Stimulated activated CD4-positive, alpha-beta T cell treated with anti-CD3 and anti-CD28 coated beads, Interleukin-12 subunit alpha, Interleukin-12 subunit beta, amount 100 ng/mL, for 4 hours (primary cell): Measurements from ENCODE around the gene ARMC6.
"Not testable (repeated sequence)": the region's sequence is repeated elsewhere in the genome, so short reads cannot be mapped to it uniquely, and the experiment has no call there.

Experiments
- DNase-seq: peaks from one replicate; pipeline ENCODE4 v3.0.0-alpha.2; 2020

ARMC6 gene

DNA sequence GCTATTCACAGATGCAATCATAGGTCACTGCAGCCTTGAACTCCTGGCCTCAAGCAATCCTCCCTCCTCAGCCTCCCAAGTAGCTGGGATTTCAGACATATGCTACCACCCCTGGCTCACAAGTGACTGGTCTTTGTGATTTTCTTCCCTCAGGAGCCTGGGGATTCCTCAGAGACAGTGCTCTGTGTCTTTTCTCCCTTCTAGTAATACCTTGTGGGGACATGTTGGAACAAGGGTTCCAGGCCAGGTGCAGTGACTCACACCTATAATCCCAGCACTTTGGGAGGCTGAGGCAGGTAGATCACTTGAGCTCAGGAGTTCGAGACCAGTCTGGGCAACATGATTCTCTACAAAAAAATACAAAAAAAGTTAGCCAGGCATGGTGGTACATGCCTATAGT is 10.0 kb upstream of the ARMC6 start:
- not testable (repeated sequence) for DNase-seq

DNA sequence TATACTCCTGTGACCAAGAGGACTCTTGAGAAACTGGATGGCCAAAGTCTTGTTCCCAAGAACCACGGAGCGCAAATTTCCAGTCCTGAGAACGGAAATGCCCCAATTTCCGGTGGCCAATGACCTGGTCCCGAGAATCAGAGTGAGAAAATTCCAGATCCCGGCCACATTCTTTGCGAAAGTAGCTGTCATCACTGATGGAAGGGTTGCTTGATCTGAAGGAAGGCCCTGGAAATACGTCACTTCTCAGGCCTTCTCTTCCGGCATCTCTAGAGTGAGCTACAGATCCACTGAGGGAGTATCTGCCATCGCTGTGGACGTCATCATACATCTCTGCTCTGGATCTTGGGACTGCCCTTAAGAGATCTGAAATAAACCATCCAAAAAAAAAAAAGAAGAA is 7.5 kb upstream of the ARMC6 start:
- DNase-seq, result no peak

DNA sequence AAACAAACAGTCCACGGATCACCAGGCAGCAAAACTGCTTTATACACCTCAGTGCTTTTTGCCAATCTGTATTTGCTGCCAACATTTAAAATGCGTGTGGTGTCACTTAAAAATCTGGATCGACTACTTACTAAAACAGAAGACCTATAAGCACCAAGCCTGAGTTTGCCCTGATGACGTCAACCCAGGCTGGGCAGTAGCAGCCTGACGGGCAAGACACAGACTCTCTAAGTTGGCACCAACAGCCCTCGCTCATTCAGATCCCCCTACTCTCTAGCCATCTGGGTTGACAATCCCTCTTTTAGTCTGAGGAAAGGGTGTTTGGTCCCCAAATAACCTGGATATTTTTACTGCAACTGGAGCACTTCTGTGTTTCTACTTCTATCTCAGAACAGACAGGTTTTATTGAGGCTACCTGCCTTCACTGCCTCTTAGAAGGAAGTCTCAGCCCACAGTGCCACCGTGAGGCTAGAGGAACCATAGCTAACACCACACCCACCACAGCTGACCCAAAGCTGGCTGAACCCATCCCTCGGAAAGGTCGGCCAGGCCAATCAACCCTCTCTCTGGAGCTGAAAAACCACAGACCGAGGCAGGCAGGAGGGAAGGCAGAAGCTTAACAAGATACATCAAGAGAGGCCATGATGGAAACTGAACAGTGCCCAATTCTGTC is 7.0 kb upstream of the ARMC6 start:
- no peak for DNase-seq

DNA sequence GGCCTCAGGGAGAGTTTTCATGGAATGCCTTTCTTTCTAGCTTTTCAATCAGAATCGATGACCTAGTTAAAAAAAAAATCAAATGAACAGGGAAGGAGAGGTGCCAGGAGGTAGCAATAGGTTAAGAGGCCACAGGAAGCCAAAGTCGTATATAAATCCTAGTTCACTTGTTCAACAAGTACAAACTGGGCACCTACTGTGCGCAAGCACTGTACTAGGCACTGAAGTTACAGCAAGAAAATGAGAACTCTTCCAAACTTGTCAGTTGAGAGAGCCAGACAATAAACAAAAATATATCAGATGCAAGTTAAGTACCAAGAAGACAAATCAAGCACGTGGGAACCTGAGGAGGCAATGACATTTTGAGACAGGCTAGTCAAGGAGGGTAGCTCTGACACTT is 6.2 kb upstream of the ARMC6 start:
- DNase-seq, result no peak

DNA sequence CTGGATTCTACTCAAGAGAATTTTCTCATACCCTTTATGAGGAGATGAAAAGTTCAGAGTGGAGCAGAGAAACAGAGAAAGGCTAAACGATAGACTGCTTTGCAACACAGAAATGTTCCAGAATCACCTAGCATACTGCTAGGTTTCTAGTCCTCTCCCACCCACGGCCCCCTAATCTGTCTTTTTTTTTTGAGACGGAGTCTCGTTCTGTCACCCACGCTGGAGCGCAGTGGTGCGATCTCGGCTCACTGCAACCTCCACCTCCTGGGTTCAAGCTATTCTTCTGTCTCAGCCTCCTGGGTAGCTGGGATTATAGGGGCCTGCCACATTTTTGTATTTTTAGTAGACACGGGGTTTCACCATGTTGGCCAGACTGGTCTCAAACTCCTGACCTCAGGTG is 4.9 kb upstream of the ARMC6 start:
- no peak for DNase-seq

DNA sequence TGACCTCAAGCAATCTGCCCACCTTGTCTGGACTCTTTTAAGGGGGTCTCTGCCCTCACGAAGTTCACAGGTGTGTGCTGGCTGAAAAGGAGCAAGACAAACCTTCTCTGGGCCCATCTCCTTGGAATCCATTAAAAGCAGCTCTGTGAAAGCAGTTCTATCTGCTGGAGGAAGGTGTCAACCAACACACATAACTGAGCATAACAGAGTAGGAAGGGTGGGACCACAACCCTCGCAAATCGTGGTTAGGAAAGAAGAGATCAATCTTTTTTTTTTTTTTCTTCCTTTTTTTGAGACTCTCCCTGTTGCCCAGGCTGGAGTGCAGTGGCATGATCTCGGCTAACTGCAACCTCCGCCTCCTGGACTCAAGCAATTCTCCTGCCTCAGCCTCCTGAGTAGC is 1.5 kb upstream of the ARMC6 start:
- DNase-seq, result no peak

DNA sequence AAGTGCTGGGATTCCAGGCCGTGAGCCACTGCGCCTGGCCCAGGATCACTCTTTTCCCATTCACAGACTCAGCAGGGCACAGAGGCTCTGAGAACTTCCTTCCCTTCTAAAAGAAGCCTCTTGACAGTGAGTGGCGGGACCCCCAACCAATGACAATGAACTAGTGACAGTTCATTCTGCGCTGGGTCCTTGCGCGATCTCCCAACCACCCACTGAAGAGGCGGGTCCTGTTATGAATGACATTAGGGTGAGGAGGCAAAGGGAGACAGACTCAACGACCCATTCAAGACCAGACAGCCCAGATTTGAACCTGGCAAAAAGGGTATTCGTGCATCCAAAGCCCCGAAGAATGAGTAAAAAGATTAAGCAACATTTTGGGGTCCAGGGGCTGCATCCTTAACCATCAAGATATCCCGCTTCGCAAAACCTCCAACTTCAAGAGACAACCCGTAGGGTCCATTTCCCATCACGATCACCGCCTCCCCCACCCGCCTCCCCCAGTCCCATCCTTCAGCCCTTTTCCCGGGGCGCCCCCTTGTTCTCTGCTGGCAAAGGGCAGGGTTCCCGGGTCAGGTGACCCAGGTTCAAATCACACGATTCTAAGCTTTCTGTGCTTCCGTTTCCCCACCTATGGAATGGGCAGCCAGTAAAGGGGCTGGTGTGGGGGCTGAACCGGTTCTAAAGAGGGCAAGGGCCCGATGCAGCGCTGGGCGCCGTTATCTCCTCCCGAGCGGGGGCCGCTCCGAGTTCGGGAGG is 805 bp upstream of the ARMC6 start:
- DNase-seq, result peak; percentile 74

DNA sequence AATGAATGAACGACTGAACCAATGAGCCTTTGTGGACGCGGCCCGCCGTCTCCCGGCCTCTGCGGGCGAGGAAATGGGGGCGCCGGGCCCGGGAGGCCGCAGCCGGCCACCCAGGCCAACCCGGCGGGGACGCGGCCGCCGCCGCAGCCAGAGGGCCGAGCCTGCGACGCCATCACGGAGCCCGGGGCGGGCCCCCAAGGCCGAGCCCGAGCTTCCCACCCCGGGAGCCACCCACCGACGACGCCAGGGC is 302 bp upstream of the ARMC6 start:
- no peak for DNase-seq

DNA sequence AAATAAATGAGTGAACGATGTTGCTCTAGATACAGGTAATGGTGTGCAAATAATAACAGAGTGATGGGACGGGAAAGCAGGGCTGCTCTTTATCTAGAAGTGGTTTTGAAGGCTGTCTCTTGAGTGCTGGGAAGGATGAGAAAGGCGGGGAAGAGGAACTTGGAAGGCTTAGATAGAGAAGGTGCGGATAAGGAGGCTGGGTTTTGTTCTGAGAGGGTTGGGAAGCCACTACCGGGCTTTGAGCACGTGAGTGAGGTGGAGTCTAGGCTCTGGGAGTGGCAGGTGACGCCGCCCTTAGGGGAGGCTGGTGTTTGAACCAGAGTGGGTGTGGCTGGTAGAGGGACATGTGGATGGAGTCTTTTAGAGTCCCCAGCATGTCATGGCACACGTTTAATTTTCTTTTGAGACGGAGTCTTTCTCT is 811 bp downstream of the ARMC6 start:
- DNase-seq, result peak; percentile 65

DNA sequence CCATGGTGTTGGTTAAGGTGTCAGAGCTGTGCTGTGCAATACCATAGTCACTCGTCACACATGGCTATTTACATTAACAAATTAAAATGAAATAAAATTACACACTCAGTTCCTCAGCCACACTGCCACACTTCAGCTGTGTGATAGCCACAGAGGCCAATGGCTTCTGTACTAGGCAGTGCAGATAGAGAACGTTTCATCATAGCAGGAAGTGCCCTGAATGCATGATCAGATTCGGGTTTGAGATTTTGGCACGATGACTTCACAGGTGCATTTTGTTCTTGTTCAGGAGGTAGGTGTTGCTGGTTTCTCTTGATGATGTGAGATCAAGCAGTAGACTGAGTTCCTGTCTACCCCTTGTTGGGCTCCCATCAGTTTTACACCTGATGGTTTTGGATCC is 6.5 kb downstream of the ARMC6 start:
- DNase-seq, result no peak

DNA sequence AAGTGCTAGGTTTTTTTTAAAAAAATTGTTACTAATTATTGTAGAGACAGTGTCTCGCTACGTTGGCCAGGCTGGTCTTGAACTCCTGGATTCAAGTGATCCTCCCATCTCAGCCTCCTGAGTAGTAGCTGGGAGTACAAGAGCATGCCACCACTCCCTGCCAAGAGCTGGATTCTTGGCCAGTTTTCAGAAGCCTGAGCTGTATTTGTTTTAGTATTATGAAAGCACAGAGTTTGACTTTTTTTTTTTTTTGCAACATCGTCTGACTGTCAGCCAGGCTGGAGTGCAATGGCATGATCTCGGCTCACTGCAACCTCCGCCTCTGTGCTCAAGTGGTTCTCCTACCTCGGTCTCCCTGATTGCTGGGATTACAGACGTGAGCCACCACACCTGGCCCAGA is 7.0 kb downstream of the ARMC6 start:
- DNase-seq, result no peak

DNA sequence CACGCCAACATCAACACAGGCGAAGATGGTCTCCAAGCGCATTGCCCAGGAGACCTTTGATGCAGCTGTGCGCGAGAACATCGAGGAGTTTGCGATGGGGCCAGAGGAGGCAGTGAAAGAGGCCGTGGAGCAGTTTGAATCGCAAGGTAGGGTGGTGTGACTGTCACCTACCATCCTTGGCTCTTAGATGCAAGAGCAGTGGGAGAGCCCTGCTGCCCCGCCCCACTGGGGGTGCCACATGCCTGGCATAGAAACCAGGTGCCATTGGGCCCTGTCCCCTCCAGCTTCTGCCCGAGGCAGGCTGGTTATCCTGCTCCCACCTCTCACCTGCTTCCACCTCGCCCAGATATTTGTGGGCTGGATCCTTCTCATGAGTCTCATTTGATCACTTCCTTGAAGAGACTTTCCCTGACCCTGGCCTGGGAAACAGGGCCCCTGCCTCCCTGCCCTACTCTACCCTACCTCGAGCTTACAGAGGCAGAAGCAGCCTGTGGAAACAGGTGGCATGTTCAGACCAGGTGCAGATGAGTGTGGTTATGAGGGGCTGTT is 9.4 kb downstream of the ARMC6 start:
- DNase-seq, result no peak

DNA sequence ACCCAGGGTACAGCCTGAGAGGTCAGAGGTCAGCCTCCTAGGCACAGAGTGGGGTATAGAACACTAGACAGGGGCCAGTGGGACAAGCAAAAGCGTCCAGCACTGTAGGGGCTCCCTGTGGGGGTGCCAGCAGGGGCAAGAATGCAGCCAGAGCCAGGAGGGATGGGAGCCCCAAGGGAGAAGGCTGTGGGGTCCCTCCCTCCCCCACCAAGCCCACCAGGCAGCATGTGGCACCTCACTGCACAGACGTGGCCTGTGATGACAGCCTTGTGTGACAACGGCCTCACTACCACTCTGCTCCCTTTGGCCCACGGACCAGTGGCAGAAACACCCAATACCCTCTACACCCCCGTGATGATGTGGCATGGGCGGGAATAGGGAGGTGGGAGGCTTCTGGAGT is 10.1 kb downstream of the ARMC6 start:
- DNase-seq, result no peak

DNA sequence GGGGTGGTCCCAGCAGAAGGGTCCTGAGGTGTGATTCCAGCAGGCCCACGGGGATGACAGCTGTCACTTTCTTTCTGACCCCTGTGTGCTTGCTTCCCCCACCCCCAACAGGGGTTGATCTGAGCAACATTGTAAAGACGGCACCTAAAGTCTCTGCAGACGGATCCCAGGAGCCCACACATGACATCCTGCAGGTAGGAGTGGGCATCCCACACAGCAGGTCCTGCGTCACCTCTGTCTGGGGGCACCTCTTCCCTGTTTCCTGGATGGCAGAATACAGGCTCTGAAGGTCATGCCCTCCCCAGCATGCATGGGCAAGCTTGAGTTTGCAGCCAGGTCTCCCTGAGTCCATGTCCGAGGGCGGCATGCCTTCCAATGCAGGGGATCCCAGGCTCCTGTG is 10.5 kb downstream of the ARMC6 start:
- no peak for DNase-seq

DNA sequence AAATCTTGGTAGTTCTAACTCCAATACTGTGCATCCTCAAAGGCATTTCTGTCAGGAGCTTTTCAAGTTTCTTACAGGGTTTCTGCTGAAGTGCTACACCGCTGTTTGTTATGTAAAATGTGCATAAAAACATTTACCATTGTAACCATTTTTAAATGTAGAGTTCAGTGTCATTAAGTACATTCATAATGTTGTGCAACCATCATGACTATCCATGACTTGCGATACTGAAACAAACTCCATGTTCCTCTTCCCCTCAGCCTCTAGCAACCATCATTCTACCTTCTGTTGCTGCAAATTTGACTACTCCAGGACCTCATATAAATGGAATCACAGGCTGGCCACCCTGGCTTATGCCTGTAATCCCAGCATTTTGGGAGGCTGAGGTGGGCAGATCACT is 16.0 kb downstream of the ARMC6 start:
- no peak for DNase-seq

DNA sequence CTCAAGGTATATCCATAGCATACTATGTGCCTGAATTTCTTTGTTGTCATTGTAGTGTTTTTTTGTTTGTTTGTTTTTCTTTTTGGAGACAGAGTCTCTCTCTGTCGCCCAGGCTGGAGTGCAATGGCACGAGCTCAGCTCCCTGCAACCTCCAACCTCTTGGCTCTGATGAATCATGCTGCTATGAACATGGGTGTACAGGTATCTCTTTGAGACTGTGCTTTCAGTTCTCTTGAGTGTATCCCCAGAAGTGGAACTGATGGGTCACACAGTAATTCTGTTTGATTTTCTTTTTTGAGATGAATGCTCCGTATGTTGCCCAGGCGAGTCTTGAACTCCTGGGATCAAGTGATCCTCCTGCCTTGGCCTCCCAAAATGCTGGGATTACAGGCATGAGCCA is 16.7 kb downstream of the ARMC6 start:
- no peak for DNase-seq

DNA sequence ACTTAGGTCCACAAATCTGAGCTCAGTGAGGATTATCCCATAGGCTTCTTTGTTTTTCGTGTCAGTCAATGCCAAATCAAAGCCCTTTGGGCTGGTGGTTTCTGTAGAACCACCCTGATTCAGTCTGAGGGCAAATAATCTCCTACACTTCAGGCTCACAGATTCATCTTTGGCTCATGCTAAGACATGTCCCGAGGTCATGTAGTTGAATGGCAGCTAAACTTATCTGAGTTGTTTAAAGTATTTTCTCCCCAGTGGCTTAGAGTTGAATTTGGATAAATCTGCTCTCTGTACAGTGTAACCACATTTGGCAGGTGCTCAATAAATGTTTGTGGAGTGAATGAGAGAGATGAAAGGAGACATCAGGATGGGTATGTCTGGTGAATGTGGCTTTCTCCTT is 17.3 kb downstream of the ARMC6 start:
- no peak for DNase-seq

DNA sequence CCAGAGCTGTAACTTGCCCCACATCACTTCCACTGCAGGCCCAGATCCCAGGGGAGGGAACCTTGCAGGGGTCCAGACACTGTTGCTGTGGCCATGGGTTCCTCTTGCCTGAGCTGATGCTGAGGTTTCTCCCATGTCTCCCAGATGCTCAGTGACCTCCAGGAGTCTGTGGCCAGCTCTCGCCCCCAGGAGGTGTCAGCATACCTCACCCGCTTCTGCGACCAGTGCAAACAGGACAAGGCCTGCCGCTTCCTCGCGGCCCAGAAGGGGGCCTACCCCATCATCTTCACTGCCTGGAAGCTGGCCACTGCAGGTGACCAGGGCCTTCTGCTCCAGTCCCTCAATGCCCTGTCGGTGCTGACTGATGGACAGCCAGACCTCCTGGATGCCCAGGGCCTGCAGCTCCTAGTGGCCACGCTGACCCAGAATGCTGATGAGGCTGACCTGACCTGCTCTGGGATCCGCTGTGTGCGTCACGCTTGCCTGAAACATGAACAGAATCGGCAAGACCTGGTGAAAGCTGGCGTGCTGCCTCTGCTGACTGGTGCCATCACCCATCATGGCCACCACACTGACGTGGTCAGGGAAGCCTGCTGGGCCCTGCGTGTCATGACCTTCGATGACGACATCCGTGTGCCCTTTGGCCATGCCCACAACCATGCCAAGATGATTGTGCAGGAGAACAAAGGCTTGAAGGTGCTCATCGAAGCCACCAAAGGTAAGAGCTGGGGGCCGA is 18.2 kb downstream of the ARMC6 start:
- DNase-seq, result no peak

DNA sequence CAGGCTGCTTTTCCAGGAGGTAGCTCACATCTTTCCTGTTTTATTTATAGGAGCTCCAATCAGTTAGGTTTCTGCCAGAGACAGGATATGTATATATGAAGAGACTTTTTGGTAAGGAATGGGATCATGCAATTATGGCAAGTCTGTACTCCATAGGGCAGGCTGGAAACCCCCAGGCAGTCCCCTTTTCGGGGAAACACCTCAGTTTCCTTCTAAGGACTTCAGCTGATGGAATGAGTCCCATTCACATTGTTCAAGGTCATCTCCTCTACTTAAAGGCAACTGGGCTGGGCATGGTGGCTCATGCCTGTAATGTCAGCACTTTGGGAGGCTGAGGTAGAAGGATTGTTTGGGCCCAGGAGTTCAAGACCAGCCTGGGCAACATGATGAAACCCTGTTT is 19.5 kb downstream of the ARMC6 start:
- no peak for DNase-seq

DNA sequence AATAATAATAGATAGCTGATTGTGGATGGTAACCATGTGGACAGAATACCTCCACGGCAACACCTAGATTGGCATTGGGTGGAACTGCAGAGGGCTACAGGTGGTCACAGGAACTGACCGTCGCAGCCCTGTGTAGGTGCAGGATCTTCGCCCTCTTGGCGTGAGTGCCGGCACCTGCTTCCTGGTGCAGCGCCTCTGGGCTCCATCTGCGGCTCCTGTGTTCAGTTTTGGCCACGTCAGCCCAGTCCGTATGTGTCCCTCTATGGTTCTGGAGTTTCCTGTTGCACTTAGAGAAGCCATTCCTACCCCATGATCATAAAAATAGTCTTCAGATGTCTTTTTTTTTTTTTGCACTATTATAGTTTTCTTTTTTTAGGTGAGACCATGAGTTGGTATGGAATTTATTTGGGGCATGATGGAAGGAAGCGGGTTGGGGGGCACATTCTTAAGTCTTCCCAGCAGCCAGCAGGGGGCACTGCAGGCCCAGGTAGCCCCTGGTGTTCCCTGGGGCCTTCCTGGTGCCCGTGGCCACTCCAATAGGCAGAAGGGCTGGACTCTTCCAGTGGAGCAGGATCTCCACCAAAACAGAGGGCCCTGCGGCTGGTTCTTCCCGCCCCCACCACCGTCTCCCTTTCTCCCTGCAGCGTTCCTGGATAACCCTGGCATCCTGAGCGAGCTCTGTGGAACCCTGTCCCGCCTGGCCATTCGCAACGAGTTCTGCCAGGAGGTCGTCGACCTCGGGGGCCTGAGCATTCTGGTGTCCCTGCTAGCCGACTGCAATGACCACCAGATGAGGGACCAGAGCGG is 20.3 kb downstream of the ARMC6 start:
- DNase-seq, result peak; percentile 53

DNA sequence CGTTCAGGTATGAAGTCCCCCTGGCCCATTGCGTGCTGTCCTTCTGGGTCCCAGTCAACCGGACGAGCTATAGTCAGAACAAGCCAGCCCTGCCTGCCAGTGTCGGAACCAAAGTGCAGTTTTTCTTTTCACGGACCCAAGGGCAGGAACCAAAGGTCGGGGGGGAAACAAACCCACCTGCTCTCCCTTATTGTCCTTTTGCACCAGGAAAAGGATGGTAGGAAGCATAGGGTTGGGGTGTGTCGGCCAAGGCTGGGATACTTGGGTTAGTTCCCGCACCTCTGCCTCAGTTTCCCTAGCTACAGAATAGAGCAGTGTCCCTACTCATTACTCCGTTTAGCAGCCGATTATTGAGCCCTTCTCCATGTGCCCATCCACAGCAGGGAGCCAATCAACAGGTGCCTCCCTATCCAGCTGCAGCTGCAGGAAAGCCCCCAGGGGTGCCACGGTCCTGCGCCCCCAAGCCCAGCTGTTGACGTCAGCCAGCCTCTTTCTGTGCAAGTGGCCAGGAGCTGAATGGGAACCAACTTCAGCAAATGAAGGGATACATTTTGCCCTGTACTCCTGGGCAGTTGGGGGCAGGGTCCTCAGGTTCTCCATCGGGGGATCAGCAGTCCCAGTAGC is 21.0 kb downstream of the ARMC6 start:
- no peak for DNase-seq

DNA sequence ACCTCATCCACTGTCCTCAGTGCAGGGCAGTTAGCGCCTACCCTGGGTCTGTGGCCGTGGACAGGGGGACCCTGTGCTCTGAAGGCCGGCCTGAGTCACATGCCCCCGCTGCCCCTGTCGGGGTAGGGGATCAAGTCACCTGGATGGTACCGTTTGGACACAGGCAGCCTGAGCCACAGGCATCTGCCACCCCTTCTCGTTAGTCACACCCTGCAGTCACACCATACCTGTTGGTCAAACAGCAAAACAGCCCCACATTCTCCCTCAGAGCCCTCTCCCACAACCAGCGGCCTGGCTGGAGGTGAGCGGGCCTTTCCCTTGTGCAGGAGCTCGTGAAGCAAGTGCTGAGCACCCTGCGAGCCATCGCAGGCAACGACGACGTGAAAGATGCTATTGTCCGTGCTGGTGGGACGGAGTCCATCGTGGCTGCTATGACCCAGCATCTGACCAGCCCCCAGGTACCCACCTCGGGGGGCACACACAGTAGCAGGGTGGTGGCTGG is 21.6 kb downstream of the ARMC6 start:
- no peak for DNase-seq

DNA sequence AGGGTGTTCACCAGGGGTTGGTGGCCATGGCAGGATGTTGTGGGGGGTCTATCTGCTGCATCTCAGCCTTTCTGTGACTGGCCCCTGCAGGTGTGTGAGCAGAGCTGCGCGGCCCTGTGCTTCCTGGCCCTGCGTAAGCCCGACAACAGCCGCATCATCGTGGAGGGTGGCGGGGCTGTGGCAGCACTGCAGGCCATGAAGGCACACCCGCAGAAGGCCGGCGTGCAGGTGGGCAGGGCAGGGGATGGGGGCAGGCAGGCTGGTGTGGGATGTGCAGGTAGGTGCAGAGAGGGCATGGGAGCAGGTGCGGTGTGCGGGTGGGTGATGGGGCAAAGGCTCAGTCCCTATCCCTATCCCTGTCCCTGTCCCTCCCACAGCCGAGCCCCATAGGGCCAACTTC is 22.3 kb downstream of the ARMC6 start:
- DNase-seq, result no peak
